Placental pericyte (primary cell): ENCODE results near the gene TNFAIP8. TPM values are rescaled to one million over a fixed set of nuclear protein-coding genes. Genes with fewer than 3 reads are reported as not detected.

ENCODE experiments used
- small RNA-seq: library from RNA; depleted of rRNA; stranded (forward); fragments of <200 nt; gene quantifications from one replicate; pipeline ENCODE3, GENCODE V24; 2012; ENCODE audit warnings: low replicate concordance
- total RNA-seq: library from RNA; depleted of rRNA; stranded (reverse); fragments of >200 nt; gene quantifications from 2 replicates; pipeline ENCODE4 v1.2.3, GENCODE V29; 2012

The TNFAIP8 gene
- 16.8 and 44.0 TPM in 2 replicates for total RNA-seq

DNA sequence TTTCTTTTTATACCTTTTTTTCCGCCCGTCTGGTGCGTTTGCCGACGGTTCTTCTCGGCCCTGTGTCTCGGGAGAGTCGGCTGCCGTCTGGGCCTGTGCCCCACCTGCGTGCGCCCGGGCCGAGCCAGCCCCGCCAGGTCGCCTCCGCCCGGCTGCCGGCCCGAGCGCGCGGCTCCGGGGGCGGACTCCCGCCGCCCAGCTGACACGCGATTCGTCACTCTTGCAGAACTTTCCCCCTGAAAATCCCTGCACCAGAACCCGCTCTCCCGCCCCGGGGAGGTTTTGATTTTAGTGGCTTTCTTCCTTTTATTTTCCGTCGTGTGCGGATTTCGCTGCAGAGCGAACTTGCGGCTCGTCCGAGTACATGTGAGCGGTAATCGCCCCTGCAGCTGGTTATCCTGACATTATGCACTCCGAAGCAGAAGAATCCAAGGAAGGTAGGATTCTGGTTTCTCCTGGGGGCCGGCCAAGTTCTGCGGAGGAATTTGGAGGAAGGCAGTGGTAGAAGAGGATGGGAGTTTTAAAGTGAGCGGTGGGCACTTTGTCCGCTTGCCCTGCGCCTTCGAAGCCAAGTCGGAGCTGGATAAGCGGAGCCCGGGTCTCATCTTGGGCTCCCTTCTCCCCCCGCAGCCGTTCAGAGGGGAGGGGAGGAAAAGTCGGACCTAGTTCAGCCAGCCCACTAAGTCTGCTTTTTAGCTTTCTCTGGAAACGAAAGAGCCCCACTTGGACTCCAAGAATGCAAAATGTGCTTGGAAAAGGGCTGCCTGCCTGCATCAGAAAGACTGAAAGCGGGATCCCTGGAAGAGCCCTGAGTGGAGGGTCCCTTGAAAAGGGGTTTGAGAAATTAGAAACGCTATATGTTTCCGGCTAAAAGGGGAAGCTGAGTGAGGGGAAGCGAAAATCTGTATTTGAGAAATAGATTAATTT, at the start of gene TNFAIP8:
TSS of gene TNFAIP8 (plus strand) at position 335 of the 927 bp plus-strand sequence. CDS start at position 407, 72 bp downstream.

Small RNA genes lying within 50 kb of the gene (small RNA-seq; reads per million reads assigned to genes)
- gene RN7SL174P (not detected), gene RNA5SP190 (0.33 reads per million, percentile 3 among the genes with 10 or more reads in this experiment)

Other genes starting within 250 kb of the TNFAIP8 start
- 116 and 173 TPM in 2 replicates for gene HSD17B4, start 96.5 kb downstream of the TNFAIP8 start, total RNA-seq